ENCODE measurements around the gene UVRAG. TPM values are rescaled to one million over a fixed set of nuclear protein-coding genes. Genes with fewer than 3 reads are reported as not detected.

Gene UVRAG
- total and polyA plus RNA-seq, 2 donors (not counting 1 experiment from before 2014, with no cell fraction given) = 37.7 to 94.1 TPM

DNA sequence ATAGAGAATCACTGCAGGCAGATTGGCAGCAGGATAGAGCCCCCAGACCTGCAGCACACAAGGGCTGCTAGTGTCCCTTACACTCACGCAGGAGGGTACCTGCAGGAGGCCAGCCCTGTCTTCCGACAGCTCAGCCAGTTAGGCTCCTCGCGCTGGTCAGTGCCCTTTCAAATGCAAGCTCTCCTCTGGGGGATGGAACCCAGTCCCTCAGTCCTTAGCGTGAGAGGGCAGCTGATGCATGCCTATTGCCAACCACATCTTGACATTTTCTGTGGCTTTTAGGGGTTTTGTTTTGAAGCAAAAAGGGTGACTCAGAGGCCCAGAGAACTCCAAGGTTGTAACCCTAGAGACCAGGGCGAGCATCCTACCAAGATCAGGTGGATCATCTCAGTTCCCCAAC, 351.3 kb downstream of the UVRAG start:
- POLR2A ChIA-PET = no interaction called here
- CTCF ChIA-PET = no interaction called here
- Histone ChIP-seq H3K9me3 (ENCODE audit: control extremely low read depth in 1 of 3, control insufficient read depth in 2 of 3, insufficient read depth in 1 of 3, low read length in 2 of 3) (no peaks in the 10 kb centered on the region), H3K4me2 (replicated peaks; ENCODE audit: low read depth, low read length, poor library complexity, severe bottlenecking) (no peak overlapping the region), H3K27me3 (replicated peaks in 1 of 4; ENCODE audit: control extremely low read depth in 1 of 4, control insufficient read depth in 3 of 4, insufficient read depth in 4 of 4, low read length in 3 of 4) (no peaks in the 10 kb centered on the region), H3K27ac (ENCODE audit: low read length in 2 of 2) (no peak overlapping the region), H3K4me1 (ENCODE audit: control insufficient read depth in 2 of 2, insufficient read depth in 2 of 2, low read length in 2 of 2) (no peaks in the 10 kb centered on the region), H3K79me2 (ENCODE audit: control insufficient read depth, insufficient read depth, low read length) (no peaks in the 10 kb centered on the region), H2AFZ (ENCODE audit: insufficient read depth, low read depth, low read length, poor library complexity, severe bottlenecking) (no peak overlapping the region), H3K9ac (ENCODE audit: low read length) (no peak overlapping the region), H3K4me3 (ENCODE audit: control extremely low read depth in 1 of 5, extremely low read depth in 1 of 5, insufficient read depth in 1 of 5, low read depth in 2 of 5, low read length in 4 of 5) (no peak overlapping the region), H4K20me1 (ENCODE audit: control insufficient read depth, insufficient read depth, low read length, poor library complexity, severe bottlenecking) (no peaks in the 10 kb centered on the region), H3K36me3 (replicated peaks in 1 of 2; ENCODE audit: control extremely low read depth in 1 of 2, control insufficient read depth in 1 of 2, extremely low read depth in 1 of 2, insufficient read depth in 2 of 2, low read length in 1 of 2) (no peaks in the 10 kb centered on the region)
- 82% methylated on average over 4 of the region's 6 CpGs for WGBS (ENCODE audit: insufficient coverage)
- DNase-seq = no peak
- intact Hi-C loops (cut with micrococcal nuclease) = no loop called here
- H3K27me3 Mint-ChIP-seq = peaks cover 6% of the 10 kb centered on the region
- ATAC-seq (ENCODE audit: low read depth) = no peak
- no peaks in the 10 kb centered on the region for H3K4me1 Mint-ChIP-seq
- H3K27ac Mint-ChIP-seq = no peak overlapping the region
- no peak for TF ChIP-seq EZH2 (IDR thresholded peaks at IDR 0.05; ENCODE audit: borderline replicate concordance, insufficient read depth, low read depth, low read length, poor library complexity, severe bottlenecking)
- TF ChIP-seq, protein P1, sequence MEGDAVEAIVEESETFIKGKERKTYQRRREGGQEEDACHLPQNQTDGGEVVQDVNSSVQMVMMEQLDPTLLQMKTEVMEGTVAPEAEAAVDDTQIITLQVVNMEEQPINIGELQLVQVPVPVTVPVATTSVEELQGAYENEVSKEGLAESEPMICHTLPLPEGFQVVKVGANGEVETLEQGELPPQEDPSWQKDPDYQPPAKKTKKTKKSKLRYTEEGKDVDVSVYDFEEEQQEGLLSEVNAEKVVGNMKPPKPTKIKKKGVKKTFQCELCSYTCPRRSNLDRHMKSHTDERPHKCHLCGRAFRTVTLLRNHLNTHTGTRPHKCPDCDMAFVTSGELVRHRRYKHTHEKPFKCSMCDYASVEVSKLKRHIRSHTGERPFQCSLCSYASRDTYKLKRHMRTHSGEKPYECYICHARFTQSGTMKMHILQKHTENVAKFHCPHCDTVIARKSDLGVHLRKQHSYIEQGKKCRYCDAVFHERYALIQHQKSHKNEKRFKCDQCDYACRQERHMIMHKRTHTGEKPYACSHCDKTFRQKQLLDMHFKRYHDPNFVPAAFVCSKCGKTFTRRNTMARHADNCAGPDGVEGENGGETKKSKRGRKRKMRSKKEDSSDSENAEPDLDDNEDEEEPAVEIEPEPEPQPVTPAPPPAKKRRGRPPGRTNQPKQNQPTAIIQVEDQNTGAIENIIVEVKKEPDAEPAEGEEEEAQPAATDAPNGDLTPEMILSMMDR (IDR thresholded peaks at IDR 0.05) = no peak
- H3K9me3 Mint-ChIP-seq (ENCODE audit: insufficient read depth) = no peaks in the 10 kb centered on the region
- no peak overlapping the region for H3K4me3 Mint-ChIP-seq

DNA sequence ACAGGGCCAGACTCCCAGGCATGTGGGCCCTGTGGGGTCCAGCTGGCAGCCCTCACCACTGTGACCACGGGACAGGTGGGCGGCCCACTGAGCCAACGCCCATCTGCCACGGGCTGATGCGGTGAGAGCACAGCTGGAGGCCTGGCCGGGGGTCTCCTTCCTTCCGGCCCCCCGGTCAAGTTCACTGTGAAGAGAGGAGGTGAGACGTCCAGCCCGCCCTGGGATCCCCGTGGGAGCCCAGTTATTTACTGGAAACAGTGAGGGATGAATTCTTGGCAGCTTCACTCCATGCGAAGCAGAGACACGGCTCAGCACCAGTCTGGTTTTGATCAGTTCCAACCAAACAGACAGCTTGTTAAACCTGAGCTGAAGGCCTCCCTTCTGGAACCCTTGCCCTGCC, 352.6 kb downstream of the UVRAG start:
- no peak for ATAC-seq (ENCODE audit: low read depth)
- WGBS (ENCODE audit: insufficient coverage) = 75% methylated on average over 10 of the region's 13 CpGs
- Mint-ChIP-seq H3K4me1 (no peaks in the 10 kb centered on the region), H3K27ac (no peak overlapping the region), H3K4me3 (no peak overlapping the region), H3K27me3 (peaks cover 6% of the 10 kb centered on the region), H3K9me3 (ENCODE audit: insufficient read depth) (no peaks in the 10 kb centered on the region)
- no peak for DNase-seq
- no peaks in the 10 kb centered on the region for H3K9me3 ChIP-seq (ENCODE audit: control extremely low read depth in 1 of 3, control insufficient read depth in 2 of 3, insufficient read depth in 1 of 3, low read length in 2 of 3)
- H3K4me2 ChIP-seq (replicated peaks; ENCODE audit: low read depth, low read length, poor library complexity, severe bottlenecking) = no peak overlapping the region
- no peaks in the 10 kb centered on the region for H3K79me2 ChIP-seq (ENCODE audit: control insufficient read depth, insufficient read depth, low read length)
- H4K20me1 ChIP-seq (ENCODE audit: control insufficient read depth, insufficient read depth, low read length, poor library complexity, severe bottlenecking) = no peaks in the 10 kb centered on the region
- H3K27ac ChIP-seq (ENCODE audit: low read length in 2 of 2) = no peak overlapping the region
- CTCF ChIA-PET = no interaction called here
- no peak for TF ChIP-seq EZH2 (IDR thresholded peaks at IDR 0.05; ENCODE audit: borderline replicate concordance, insufficient read depth, low read depth, low read length, poor library complexity, severe bottlenecking)
- TF ChIP-seq, protein P1 (IDR thresholded peaks at IDR 0.05) = no peak
- H2AFZ ChIP-seq (ENCODE audit: insufficient read depth, low read depth, low read length, poor library complexity, severe bottlenecking) = no peak overlapping the region
- intact Hi-C loops (cut with micrococcal nuclease) = no loop called here
- POLR2A ChIA-PET = no interaction called here
- no peaks in the 10 kb centered on the region for H3K36me3 ChIP-seq (replicated peaks in 1 of 2; ENCODE audit: control extremely low read depth in 1 of 2, control insufficient read depth in 1 of 2, extremely low read depth in 1 of 2, insufficient read depth in 2 of 2, low read length in 1 of 2)
- H3K9ac ChIP-seq (ENCODE audit: low read length) = no peak overlapping the region
- H3K4me1 ChIP-seq (ENCODE audit: control insufficient read depth in 2 of 2, insufficient read depth in 2 of 2, low read length in 2 of 2) = no peaks in the 10 kb centered on the region
- H3K4me3 ChIP-seq (ENCODE audit: control extremely low read depth in 1 of 5, extremely low read depth in 1 of 5, insufficient read depth in 1 of 5, low read depth in 2 of 5, low read length in 4 of 5) = no peak overlapping the region
- H3K27me3 ChIP-seq (replicated peaks in 1 of 4; ENCODE audit: control extremely low read depth in 1 of 4, control insufficient read depth in 3 of 4, insufficient read depth in 4 of 4, low read length in 3 of 4) = no peaks in the 10 kb centered on the region
